Gastroesophageal sphincter (tissue), 3 donors: ENCODE results near the gene DNAJB6.

Experiments used
- EP300 ChIP-seq: sonication (generic); formaldehyde crosslinking; IDR thresholded peaks from one replicate; pipeline ENCODE4 v1.6.1; 2017; ENCODE audit warnings: antibody characterized with exemption, mild to moderate bottlenecking
- POLR2A ChIP-seq, 2 donors: fragments of 450-650 bp; IDR thresholded peaks; one replicate each; pipeline ENCODE4 v1.6.1; 2017; ENCODE audit warnings: antibody characterized with exemption in 2 of 2, mild to moderate bottlenecking in 2 of 2, moderate library complexity in 1 of 2
- POLR2AphosphoS5 ChIP-seq: sonication (generic); formaldehyde crosslinking; IDR thresholded peaks from one replicate; pipeline ENCODE4 v1.6.1; 2017; ENCODE audit warnings: antibody characterized with exemption
- TF ChIP-seq, protein P1 (sequence below), 4 experiments: fragments of 200-600 bp in 2 of 4; fragments of 450-650 bp in 2 of 4; sonication (generic) in 1 of 4; IDR thresholded peaks; one replicate each; pipeline ENCODE4 v1.5.1; 2017 to 2019; ENCODE audit warnings: antibody characterized with exemption in 4 of 4, mild to moderate bottlenecking in 2 of 4, moderate library complexity in 2 of 4

- TF ChIP-seq, protein P1, sequence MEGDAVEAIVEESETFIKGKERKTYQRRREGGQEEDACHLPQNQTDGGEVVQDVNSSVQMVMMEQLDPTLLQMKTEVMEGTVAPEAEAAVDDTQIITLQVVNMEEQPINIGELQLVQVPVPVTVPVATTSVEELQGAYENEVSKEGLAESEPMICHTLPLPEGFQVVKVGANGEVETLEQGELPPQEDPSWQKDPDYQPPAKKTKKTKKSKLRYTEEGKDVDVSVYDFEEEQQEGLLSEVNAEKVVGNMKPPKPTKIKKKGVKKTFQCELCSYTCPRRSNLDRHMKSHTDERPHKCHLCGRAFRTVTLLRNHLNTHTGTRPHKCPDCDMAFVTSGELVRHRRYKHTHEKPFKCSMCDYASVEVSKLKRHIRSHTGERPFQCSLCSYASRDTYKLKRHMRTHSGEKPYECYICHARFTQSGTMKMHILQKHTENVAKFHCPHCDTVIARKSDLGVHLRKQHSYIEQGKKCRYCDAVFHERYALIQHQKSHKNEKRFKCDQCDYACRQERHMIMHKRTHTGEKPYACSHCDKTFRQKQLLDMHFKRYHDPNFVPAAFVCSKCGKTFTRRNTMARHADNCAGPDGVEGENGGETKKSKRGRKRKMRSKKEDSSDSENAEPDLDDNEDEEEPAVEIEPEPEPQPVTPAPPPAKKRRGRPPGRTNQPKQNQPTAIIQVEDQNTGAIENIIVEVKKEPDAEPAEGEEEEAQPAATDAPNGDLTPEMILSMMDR (IDR thresholded peaks at IDR 0.05), result no peak
- TF ChIP-seq EP300 (no peak), POLR2AphosphoS5 (no peak), POLR2A (IDR thresholded peaks at IDR 0.05) (no peak)
These were observed 41.5 kb upstream of the DNAJB6 start for GRCh38 chr7:157295338-157295737.
